ENCODE results near the gene ADGRD2. TPM values are rescaled to one million over a fixed set of nuclear protein-coding genes. Genes with fewer than 3 reads are reported as not detected.
A peak's percentile ranks its signal among the peaks of the same experiment; 100 is the strongest.

The ADGRD2 gene
- total RNA-seq, 1 donor from 2014 or later: 0.31 TPM

GRCh38 chr9:124449381-124450151, 685 bp upstream of the ADGRD2 start:
- no peak overlapping the region for H3K27ac Mint-ChIP-seq
- no peak overlapping the region for H3K4me3 Mint-ChIP-seq
- H3K36me3 Mint-ChIP-seq: no peaks in the 10 kb centered on the region
- DNase-seq (ENCODE audit: extremely low spot score, unreplicated experiment): no peak
- H3K9me3 Mint-ChIP-seq: no peaks in the 10 kb centered on the region
- H3K4me1 Mint-ChIP-seq (ENCODE audit: unreplicated experiment): peaks cover 5% of the 10 kb centered on the region
- TF ChIP-seq CTCF (conservative IDR thresholded peaks at IDR 0.05): no peak
- H3K27me3 Mint-ChIP-seq: peaks cover 48% of the 10 kb centered on the region

GRCh38 chr9:124450931-124451661, 845 bp downstream of the ADGRD2 start:
- H3K4me1 Mint-ChIP-seq (ENCODE audit: unreplicated experiment): peaks cover 5% of the 10 kb centered on the region
- H3K27me3 Mint-ChIP-seq: peaks cover 58% of the 10 kb centered on the region
- TF ChIP-seq CTCF (conservative IDR thresholded peaks at IDR 0.05): no peak
- peak overlapping the region; percentile 73 for H3K4me3 Mint-ChIP-seq
- H3K36me3 Mint-ChIP-seq: no peaks in the 10 kb centered on the region
- no peak overlapping the region for H3K27ac Mint-ChIP-seq
- DNase-seq (ENCODE audit: extremely low spot score, unreplicated experiment): no peak
- H3K9me3 Mint-ChIP-seq: no peaks in the 10 kb centered on the region

- Mint-ChIP-seq H3K27me3 (peaks cover 59% of the 10 kb centered on the region), H3K27ac (no peak overlapping the region), H3K9me3 (no peaks in the 10 kb centered on the region), H3K36me3 (no peaks in the 10 kb centered on the region), H3K4me3 (no peak overlapping the region), H3K4me1 (ENCODE audit: unreplicated experiment) (peaks cover 8% of the 10 kb centered on the region)
- TF ChIP-seq CTCF (conservative IDR thresholded peaks at IDR 0.05): no peak
- no peak for DNase-seq (ENCODE audit: extremely low spot score, unreplicated experiment)
Measured at GRCh38 chr9:124452326-124452725, 2.1 kb downstream of the ADGRD2 start.

- Mint-ChIP-seq H3K36me3 (no peaks in the 10 kb centered on the region), H3K9me3 (no peaks in the 10 kb centered on the region), H3K4me3 (no peak overlapping the region), H3K4me1 (ENCODE audit: unreplicated experiment) (peaks cover 8% of the 10 kb centered on the region), H3K27me3 (peaks cover 59% of the 10 kb centered on the region), H3K27ac (no peak overlapping the region)
- no peak for TF ChIP-seq CTCF (conservative IDR thresholded peaks at IDR 0.05)
- DNase-seq (ENCODE audit: extremely low spot score, unreplicated experiment): no peak
Measured at GRCh38 chr9:124452841-124453585, 2.8 kb downstream of the ADGRD2 start.

GRCh38 chr9:124453586-124454191, 3.4 kb downstream of the ADGRD2 start:
- Mint-ChIP-seq H3K4me3 (no peak overlapping the region), H3K27ac (no peak overlapping the region), H3K9me3 (no peaks in the 10 kb centered on the region), H3K36me3 (no peaks in the 10 kb centered on the region), H3K27me3 (peaks cover 53% of the 10 kb centered on the region), H3K4me1 (ENCODE audit: unreplicated experiment) (peaks cover 8% of the 10 kb centered on the region)
- TF ChIP-seq CTCF (conservative IDR thresholded peaks at IDR 0.05): no peak
- DNase-seq (ENCODE audit: extremely low spot score, unreplicated experiment): no peak

All from type B pancreatic cell (in vitro differentiated cells).